HL-60 (cell line): ENCODE measurements around the gene RTEL1.

Source experiments
- DNase-seq, 2 experiments: peaks; one replicate each; pipeline ENCODE4 v3.0.0-alpha.2; 2010 to 2020; ENCODE audit warnings: low read depth in 1 of 2, low spot score in 1 of 2
- H3K27ac ChIP-seq: fragments of 250-450 bp; sonication (Bioruptor Pico); replicated peaks from 2 replicates; pipeline ENCODE4 v1.5.1; 2020; ENCODE audit warnings: mild to moderate bottlenecking, moderate library complexity
- H3K27me3 ChIP-seq: fragments of 250-450 bp; sonication (Bioruptor Pico); 2 replicates; pipeline ENCODE4 v1.5.1; 2021; ENCODE audit warnings: mild to moderate bottlenecking, moderate library complexity; ENCODE audit not compliant: insufficient read depth, poor library complexity, severe bottlenecking
- H3K4me3 ChIP-seq: replicated peaks from 2 replicates; pipeline ENCODE4 v1.5.1; 2011; ENCODE audit warnings: mild to moderate bottlenecking, control low read depth, low read length; ENCODE audit not compliant: insufficient read depth
- GABPA ChIP-seq: IDR thresholded peaks from 2 replicates; pipeline ENCODE4 v1.6.1; 2012; ENCODE audit warnings: low read depth
- POLR2AphosphoS5 ChIP-seq: IDR thresholded peaks from 2 replicates; pipeline ENCODE4 v1.6.1; 2012; ENCODE audit warnings: low read depth
- SPI1 ChIP-seq: IDR thresholded peaks from 2 replicates; pipeline ENCODE4 v1.6.1; 2012; ENCODE audit warnings: low read depth, mild to moderate bottlenecking, borderline replicate concordance
- TF ChIP-seq, protein P1 (sequence below): IDR thresholded peaks from one replicate; pipeline ENCODE4 v1.5.1; 2011; ENCODE audit warnings: low read length, control low read depth, inconsistent platforms; ENCODE audit not compliant: insufficient read depth
- TF ChIP-seq, protein P2 (sequence below): IDR thresholded peaks from 2 replicates; pipeline ENCODE4 v1.6.1; 2012; ENCODE audit warnings: low read depth; ENCODE audit not compliant: insufficient replicate concordance

Gene RTEL1

DNA sequence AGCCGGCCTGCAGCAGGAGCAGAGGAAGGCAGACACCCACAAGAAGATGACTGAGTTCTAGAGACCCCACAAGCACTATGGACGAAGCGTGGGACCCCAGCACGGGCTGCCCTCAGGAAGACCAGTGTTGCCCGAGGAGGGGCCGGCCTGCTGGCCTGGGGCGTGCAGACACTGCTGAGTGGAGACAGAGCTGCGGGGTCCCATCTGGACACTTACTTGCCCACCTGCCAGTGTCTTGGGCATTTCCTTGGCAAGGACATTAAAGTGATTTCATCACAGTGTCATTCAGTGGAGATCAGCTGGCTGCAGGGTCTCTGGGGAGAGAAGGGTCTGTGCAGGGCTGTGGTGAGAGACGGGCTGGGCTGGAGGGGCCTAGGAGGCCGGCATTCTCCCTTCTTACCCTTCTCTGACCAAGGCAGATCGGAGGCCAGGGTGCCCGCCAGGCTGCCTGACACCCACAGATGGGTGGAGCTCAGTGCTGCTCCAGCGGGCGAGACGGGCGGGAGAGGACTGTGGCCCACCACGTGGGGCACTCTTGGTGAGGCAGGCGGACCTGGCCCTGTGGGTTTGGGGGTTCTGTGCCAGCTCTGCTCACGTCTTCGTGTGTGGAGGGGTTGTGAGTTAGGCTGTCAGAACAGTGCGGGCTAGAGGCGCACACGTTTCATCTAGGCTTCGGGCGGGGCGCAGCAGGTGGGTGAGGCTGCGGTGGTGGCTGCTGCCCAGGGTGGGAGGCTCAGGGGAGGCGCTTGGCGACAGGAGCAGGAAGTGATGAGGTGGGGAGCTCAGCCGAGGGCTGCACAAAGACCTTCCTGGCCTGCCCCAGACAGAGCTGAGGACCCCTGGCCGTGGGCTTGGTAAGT lies 78.0 kb downstream of the RTEL1 start, which contains the start of gene LIME1:
LIME1 (plus strand) TSS at position 806 of the 860 bp plus-strand sequence. CDS start 886 bp downstream, outside the sequence.
- TF ChIP-seq GABPA = no peak
- TF ChIP-seq SPI1 = no peak
- TF ChIP-seq, protein P1, sequence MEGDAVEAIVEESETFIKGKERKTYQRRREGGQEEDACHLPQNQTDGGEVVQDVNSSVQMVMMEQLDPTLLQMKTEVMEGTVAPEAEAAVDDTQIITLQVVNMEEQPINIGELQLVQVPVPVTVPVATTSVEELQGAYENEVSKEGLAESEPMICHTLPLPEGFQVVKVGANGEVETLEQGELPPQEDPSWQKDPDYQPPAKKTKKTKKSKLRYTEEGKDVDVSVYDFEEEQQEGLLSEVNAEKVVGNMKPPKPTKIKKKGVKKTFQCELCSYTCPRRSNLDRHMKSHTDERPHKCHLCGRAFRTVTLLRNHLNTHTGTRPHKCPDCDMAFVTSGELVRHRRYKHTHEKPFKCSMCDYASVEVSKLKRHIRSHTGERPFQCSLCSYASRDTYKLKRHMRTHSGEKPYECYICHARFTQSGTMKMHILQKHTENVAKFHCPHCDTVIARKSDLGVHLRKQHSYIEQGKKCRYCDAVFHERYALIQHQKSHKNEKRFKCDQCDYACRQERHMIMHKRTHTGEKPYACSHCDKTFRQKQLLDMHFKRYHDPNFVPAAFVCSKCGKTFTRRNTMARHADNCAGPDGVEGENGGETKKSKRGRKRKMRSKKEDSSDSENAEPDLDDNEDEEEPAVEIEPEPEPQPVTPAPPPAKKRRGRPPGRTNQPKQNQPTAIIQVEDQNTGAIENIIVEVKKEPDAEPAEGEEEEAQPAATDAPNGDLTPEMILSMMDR = no peak
- TF ChIP-seq, protein P2, sequence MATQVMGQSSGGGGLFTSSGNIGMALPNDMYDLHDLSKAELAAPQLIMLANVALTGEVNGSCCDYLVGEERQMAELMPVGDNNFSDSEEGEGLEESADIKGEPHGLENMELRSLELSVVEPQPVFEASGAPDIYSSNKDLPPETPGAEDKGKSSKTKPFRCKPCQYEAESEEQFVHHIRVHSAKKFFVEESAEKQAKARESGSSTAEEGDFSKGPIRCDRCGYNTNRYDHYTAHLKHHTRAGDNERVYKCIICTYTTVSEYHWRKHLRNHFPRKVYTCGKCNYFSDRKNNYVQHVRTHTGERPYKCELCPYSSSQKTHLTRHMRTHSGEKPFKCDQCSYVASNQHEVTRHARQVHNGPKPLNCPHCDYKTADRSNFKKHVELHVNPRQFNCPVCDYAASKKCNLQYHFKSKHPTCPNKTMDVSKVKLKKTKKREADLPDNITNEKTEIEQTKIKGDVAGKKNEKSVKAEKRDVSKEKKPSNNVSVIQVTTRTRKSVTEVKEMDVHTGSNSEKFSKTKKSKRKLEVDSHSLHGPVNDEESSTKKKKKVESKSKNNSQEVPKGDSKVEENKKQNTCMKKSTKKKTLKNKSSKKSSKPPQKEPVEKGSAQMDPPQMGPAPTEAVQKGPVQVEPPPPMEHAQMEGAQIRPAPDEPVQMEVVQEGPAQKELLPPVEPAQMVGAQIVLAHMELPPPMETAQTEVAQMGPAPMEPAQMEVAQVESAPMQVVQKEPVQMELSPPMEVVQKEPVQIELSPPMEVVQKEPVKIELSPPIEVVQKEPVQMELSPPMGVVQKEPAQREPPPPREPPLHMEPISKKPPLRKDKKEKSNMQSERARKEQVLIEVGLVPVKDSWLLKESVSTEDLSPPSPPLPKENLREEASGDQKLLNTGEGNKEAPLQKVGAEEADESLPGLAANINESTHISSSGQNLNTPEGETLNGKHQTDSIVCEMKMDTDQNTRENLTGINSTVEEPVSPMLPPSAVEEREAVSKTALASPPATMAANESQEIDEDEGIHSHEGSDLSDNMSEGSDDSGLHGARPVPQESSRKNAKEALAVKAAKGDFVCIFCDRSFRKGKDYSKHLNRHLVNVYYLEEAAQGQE = no peak
- no peak for TF ChIP-seq POLR2AphosphoS5
- DNase-seq = no peak
- H3K4me3 ChIP-seq = no peak within 1 kb of the TSS
- no peaks in the 10 kb centered on the region for H3K27me3 ChIP-seq
- H3K27ac ChIP-seq = peak within 1 kb of the TSS; percentile 51

DNA sequence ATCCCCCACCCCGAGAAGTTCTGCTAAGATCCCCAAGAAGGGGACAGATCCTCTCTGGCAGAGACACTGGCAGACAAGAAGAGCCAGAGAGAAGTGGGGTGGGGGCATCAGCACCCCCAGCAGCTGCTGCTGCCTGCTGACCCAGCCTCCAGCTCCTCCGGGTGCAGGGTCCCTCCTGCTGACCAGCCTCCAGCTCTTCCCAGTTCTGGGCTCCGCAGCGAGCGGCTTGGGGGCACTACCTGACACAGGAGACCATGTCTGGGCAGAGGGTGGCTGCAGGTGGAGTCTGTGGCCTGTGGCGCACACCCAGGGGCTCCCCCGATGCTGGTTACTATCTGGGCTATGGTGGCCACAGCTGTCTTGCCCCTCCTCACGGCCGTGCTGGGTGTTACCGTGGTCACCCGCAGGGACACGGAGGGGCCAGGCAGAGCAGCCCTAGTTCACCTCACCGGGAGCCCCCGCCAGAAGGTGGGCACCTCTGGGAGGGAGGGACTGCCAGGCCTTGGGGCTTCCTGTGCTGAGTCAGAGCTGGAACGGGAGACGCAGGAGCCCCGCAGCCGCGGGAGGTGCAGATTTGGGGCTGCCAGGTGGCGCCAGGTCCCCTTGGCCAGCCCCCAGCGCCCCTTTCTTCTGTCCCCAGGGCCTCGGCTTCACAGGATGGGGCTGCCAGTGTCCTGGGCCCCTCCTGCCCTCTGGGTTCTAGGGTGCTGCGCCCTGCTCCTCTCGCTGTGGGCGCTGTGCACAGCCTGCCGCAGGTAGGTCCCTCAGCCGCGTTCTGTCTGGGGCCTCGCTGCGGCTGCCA lies 79.0 kb downstream of the RTEL1 start:
- no peak for DNase-seq
- Histone ChIP-seq H3K27ac (no peak overlapping the region), H3K27me3 (no peaks in the 10 kb centered on the region), H3K4me3 (no peak overlapping the region)
- TF ChIP-seq, protein P2 = no peak
- TF ChIP-seq SPI1 (no peak), GABPA (no peak), POLR2AphosphoS5 (no peak)
- TF ChIP-seq, protein P1 = no peak

DNA sequence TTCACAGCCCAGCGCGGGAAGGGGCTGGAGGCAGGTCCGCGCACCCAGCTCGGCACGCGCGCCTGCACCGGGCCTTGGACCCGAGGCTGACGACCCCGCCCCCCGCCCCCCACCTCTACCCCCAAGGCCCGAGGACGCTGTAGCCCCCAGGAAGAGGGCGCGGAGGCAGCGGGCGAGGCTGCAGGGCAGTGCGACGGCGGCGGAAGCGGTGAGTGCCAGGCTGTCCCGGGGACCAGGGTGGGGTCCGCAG lies 79.5 kb downstream of the RTEL1 start:
- Histone ChIP-seq H3K27me3 (no peaks in the 10 kb centered on the region), H3K4me3 (no peak overlapping the region), H3K27ac (no peak overlapping the region)
- TF ChIP-seq, protein P2 = no peak
- TF ChIP-seq GABPA (no peak), POLR2AphosphoS5 (no peak), SPI1 (no peak)
- TF ChIP-seq, protein P1 = no peak
- no peak for DNase-seq
